Measurements from ENCODE around the gene TRPV3.
"Not testable (repeated sequence)": the region's sequence is repeated elsewhere in the genome, so short reads cannot be mapped to it uniquely, and the experiment has no call there.

TRPV3 gene

GRCh38 chr17:3514873-3515272 lies 42.7 kb downstream of the TRPV3 start:
- DNase-seq, result peak; percentile 19

DNA sequence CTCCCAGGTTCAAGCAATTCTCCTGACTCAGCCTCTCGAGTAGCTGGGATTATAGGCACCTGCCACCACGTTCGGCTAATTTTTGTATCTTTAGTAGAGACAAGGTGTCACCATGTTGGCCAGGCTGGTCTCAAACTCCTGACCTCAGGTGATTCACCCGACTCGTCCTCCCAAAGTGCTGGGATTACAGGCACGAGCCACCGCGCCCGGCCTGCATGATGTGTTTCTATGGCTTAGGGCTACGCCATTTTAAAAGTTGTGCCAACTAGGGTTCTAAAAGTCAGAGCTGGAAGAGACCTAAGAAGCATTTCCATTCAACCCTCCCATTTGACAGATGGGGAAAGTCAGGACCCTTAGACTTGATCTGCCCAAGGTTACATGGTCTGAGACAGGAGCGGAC lies 43.4 kb downstream of the TRPV3 start:
- DNase-seq, result not testable (repeated sequence)

- DNase-seq, result no peak
These were observed 44.1 kb downstream of the TRPV3 start for GRCh38 chr17:3513305-3514035.

- DNase-seq, result no peak
These were observed 45.0 kb downstream of the TRPV3 start for GRCh38 chr17:3512505-3513171.

DNA sequence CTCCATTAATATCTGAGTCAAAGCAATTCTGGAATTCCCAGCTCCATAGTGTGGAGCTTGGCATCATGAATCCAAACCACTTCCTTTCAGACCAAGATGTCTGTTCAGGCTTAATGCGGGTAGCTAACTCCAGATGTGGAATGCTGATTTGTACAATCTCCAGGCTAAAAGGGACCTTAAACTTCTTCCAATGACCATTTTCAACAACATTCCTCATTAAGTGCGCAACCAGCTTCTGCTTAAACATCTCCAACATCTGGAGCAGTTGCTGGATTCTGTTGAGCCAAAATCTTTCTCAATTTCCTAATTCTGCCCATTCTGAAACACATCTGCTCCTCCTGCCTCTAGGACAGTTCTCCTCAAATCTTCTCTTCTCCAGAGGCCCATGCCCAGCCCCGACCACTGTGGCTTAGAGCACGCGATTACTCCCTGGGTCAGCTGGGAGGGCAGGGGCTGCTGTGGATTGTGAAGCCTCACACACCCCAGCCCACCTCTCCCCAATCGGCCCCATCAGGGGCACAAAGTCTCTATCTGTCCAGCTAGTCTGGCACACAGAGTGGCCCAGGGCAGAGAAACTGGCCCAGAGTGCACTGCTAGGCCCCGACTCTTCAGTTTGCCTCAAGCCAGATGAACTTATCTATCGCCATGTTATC lies 45.6 kb downstream of the TRPV3 start:
- DNase-seq, result no peak

- no peak for DNase-seq
These were observed 47.5 kb downstream of the TRPV3 start for GRCh38 chr17:3510090-3510489.

- no peak for DNase-seq
These were observed 49.7 kb downstream of the TRPV3 start for GRCh38 chr17:3507869-3508268.

DNA sequence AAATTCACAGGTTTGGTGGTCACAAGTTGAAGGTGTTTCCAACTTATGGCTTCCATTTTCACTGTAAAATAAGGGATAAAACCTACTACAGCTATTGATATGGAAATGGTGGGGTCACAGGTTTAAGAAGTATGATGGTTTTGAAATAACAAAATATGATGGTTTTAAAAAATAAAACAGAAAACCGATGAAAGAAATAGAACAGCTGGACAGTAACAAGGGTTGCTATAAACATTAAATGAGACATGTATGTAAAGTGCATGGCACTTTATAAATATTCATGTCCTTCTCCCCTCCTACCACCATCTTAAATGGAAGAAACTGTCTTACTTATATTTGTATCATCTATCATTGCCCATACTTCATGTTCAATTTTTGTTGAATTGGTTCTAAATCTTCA lies 50.5 kb downstream of the TRPV3 start:
- no peak for DNase-seq

GRCh38 chr17:3506054-3506453 lies 51.6 kb downstream of the TRPV3 start:
- no peak for DNase-seq

- DNase-seq, result no peak
These were observed 52.6 kb downstream of the TRPV3 start for GRCh38 chr17:3505008-3505407.

- DNase-seq, result no peak
These were observed 54.3 kb downstream of the TRPV3 start for GRCh38 chr17:3503285-3503684.

- DNase-seq, result no peak
These were observed 55.1 kb downstream of the TRPV3 start for GRCh38 chr17:3502466-3502865.

GRCh38 chr17:3501344-3501743 lies 56.3 kb downstream of the TRPV3 start:
- no peak for DNase-seq

DNA sequence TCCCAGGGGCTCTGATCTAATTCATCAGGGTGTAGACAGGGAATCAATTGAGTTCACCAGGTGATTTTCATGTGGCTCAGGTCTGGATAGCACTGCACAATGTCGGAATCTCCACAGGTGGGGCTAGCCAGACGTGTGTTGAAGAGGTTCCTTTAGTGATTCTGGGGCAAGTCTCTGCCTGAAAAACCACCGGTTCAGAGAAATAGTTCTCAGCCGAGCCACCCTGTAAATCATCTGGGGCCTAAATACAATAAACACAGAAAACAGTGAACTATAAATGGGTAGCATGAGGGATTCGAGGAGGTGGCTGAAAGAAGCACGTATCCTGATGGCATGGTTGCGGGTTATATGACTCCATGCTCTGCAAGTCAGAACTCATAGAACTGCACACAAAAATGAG lies 60.5 kb downstream of the TRPV3 start:
- DNase-seq, result no peak

- DNase-seq, result no peak
These were observed 72.0 kb downstream of the TRPV3 start for GRCh38 chr17:3485481-3486068.

- DNase-seq, result no peak
These were observed 74.8 kb downstream of the TRPV3 start for GRCh38 chr17:3482852-3483251.

- DNase-seq, result no peak
These were observed 77.6 kb downstream of the TRPV3 start for GRCh38 chr17:3479988-3480387.

DNA sequence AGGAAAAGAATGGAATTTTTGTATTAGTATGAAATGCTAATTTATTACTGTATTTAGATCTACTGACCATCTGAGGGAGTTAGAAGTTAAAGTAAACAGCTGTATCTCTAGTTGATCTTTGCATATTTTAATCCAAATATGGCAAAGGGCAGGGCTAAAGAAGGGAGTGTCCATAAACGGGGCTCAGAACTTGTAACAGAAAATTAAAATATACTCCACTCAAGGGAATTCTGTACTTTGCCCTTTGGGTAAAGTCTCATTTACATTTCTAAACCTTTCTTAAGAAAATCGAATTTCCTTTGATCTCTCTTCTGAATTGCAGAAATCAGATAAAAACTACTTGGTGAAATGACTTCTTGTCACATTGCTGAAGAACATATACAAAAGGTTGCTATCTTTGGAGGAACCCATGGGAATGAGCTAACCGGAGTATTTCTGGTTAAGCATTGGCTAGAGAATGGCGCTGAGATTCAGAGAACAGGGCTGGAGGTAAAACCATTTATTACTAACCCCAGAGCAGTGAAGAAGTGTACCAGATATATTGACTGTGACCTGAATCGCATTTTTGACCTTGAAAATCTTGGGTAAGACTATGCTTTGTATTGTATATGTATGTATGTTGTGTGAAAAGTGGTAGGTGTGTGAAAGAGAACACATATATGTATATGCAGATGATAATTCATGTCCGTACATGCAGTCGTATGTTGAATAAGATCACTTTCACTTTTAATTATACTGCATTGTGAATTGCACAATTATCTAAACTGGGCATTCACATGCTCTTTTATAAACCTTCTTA lies 81.6 kb downstream of the TRPV3 start, which contains the start of gene ASPA:
ASPA (plus strand) TSS at position 186 of the 799 bp plus-strand sequence; CDS start at position 349, 163 bp downstream.
- no peak for DNase-seq

DNA sequence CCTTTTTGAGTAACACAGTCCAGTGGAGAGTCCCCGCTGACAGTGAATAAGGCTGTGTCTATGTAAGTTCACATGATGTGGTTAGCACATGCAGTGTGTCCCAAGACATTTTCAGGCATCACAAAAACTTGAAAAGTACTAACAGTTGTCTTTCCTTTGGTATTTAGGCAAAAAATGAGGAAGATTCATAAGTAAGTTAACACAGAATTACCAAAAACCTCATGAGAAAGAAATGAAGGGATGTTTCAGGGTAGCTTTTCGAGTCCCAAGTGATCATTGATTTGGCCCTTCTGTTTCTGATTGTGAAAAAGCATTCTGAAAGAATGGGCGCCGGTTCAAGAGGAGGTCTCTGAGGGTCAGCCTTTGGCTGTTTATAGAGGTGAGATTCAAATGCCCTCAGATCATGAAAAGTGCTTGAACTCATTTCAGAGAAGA lies 82.3 kb downstream of the TRPV3 start:
- DNase-seq, result no peak

GRCh38 chr17:3474212-3474611 lies 83.4 kb downstream of the TRPV3 start:
- no peak for DNase-seq

GRCh38 chr17:3472137-3472536 lies 85.5 kb downstream of the TRPV3 start:
- no peak for DNase-seq

DNA sequence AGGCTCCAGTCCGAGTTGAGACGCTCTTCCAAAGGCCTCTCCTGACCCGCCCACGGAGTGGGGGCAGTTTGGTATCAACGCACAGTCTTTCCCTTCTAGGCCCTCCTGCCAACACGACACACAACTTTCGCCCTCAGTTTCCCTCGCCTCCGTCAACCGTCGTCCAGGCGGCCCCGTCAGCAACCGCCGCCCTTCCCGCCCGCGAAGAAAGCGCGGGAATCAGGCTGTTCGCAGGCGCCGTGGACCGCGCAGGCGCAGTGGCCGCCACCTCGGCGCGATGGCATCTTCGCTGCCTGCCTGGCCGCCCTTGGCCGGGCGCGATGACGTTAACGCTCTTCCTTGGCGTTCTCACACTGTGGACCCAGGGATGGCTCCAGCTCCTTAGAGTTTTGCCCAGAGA lies 86.0 kb downstream of the TRPV3 start, which contains the start of gene SPATA22:
SPATA22 (minus strand) TSS at position 221 of the 400 bp plus-strand sequence. CDS start 2,494 bp downstream, outside the sequence.
- no peak for DNase-seq

GRCh38 chr17:3469529-3469928 lies 88.1 kb downstream of the TRPV3 start:
- DNase-seq, result no peak
